Hepatocyte (in vitro differentiated cells): ENCODE data around the gene NOC3L. TPM values are rescaled to one million over a fixed set of nuclear protein-coding genes. Genes with fewer than 3 reads are reported as not detected.
A peak's percentile ranks its signal among the peaks of the same experiment; 100 is the strongest.
"Not testable (repeated sequence)": the region's sequence is repeated elsewhere in the genome, so short reads cannot be mapped to it uniquely, and the experiment has no call there.

Experiments
- DNase-seq: peaks from one replicate; pipeline ENCODE4 v3.0.0-alpha.2; 2016; ENCODE audit warnings: low spot score
- H2AFZ ChIP-seq: fragments of 200-600 bp; sonication (generic); 2 replicates; pipeline ENCODE4 v1.6.0; 2016; ENCODE audit warnings: antibody characterized with exemption, mild to moderate bottlenecking
- H3K27ac ChIP-seq: fragments of 200-600 bp; sonication (generic); 2 replicates; pipeline ENCODE4 v1.5.1; 2016; ENCODE audit warnings: mild to moderate bottlenecking
- H3K27me3 ChIP-seq: fragments of 200-600 bp; sonication (generic); 2 replicates; pipeline ENCODE4 v1.6.1; 2016
- H3K36me3 ChIP-seq: fragments of 200-600 bp; sonication (generic); replicated peaks from 2 replicates; pipeline ENCODE4 v1.5.1; 2016; ENCODE audit warnings: low read depth; ENCODE audit not compliant: insufficient read depth
- H3K4me1 ChIP-seq: fragments of 200-600 bp; sonication (generic); 2 replicates; pipeline ENCODE4 v1.5.1; 2016; ENCODE audit warnings: mild to moderate bottlenecking, moderate library complexity; ENCODE audit not compliant: insufficient read depth
- H3K4me2 ChIP-seq: fragments of 200-600 bp; sonication (generic); 2 replicates; pipeline ENCODE4 v1.6.0; 2016
- H3K4me3 ChIP-seq: fragments of 200-600 bp; sonication (generic); 2 replicates; pipeline ENCODE4 v1.5.1; 2016; ENCODE audit warnings: mild to moderate bottlenecking
- H3K79me2 ChIP-seq: fragments of 200-600 bp; sonication (generic); 2 replicates; pipeline ENCODE4 v1.6.0; 2017; ENCODE audit warnings: mild to moderate bottlenecking
- H3K9me2 ChIP-seq: fragments of 200-600 bp; sonication (generic); replicated peaks from 2 replicates; pipeline ENCODE4 v1.6.0; 2017; ENCODE audit warnings: mild to moderate bottlenecking; ENCODE audit not compliant: insufficient read depth
- H3K9me3 ChIP-seq: fragments of 200-600 bp; sonication (generic); 2 replicates; pipeline ENCODE4 v1.5.1; 2016; ENCODE audit warnings: low read depth, mild to moderate bottlenecking
- H4K20me1 ChIP-seq: fragments of 200-600 bp; sonication (generic); 2 replicates; pipeline ENCODE4 v1.6.0; 2016; ENCODE audit warnings: mild to moderate bottlenecking; ENCODE audit not compliant: insufficient read depth, poor library complexity, severe bottlenecking
- EZH2 ChIP-seq: fragments of 200-600 bp; sonication (generic); IDR thresholded peaks from 2 replicates; pipeline ENCODE4 v1.6.1; 2016; ENCODE audit warnings: antibody characterized with exemption, mild to moderate bottlenecking, borderline replicate concordance
- EZH2phosphoT487 ChIP-seq: fragments of 200-600 bp; sonication (generic); IDR thresholded peaks from one replicate; pipeline ENCODE4 v1.6.1; 2018; ENCODE audit warnings: antibody characterized with exemption, mild to moderate bottlenecking, low read depth, moderate library complexity; ENCODE audit not compliant: unreplicated experiment, severe bottlenecking
- WGBS: methylation state at CpG from one replicate; pipeline ENCODE4 v1.1.6; 2016; ENCODE audit warnings: low lambda C conversion rate; ENCODE audit errors: missing lambda C conversion rate; 5-methylcytosine and 5-hydroxymethylcytosine counted together
- polyA plus RNA-seq: library from polyadenylated mRNA; unstranded; fragments of >200 nt; fragmentation: Nextera tagmentation; extraction: Ambion mirVana; gene quantifications from 2 replicates; pipeline ENCODE4 v1.2.1, GENCODE V29; 2016
- total RNA-seq: library from RNA; depleted of rRNA; stranded (reverse); fragments of >200 nt; gene quantifications from 2 replicates; pipeline ENCODE4 v1.2.3, GENCODE V29; 2014
- TF ChIP-seq, protein P1 (sequence below): fragments of 200-600 bp; sonication (generic); IDR thresholded peaks from 2 replicates; pipeline ENCODE4 v1.5.1; 2016; ENCODE audit warnings: antibody characterized with exemption, mild to moderate bottlenecking; ENCODE audit not compliant: poor library complexity

NOC3L gene
- total and polyA plus RNA-seq, 2 experiments from 2014 or later: 9.4 to 20.5 TPM

DNA sequence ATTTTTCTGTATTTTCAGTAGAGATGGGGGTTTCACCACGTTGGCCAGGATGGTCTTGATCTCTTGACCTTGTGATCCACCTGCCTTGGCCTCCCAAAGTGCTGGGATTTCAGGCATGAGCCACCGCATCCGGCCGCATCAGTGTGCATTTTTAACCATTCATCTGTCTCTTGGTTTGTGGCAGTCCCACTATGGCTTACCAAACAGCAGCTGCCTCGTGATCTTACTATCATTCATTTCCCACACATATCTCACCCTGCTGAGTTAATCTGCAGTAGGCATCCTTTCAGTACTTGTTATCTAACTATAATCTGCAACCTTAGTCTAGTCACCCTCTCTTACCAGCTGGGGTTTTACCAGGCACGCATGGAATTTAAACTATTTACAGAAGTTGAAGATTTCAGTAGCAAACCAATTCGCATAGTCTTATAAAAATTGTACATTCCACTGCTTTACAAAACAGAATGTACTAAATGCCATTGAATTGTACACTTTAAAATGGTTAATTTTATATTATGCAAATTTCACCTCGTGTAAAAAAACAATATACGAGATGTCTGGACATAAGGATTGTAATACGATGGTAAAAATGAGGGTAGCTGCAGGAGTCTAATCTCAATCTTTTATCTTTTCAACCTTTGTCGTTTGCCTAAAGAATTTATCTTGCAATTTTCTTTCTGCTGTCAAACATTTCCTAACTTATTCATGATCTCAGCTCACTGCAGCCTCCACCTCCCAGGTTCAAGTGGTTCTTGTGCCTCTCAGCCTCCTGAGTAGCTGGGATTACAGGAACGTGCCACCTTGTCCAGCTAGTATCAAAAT, 35.0 kb upstream of the NOC3L start:
- Histone ChIP-seq H3K4me1 (no peaks in the 10 kb centered on the region), H3K4me2 (peak overlapping the region; percentile 16), H3K9me3 (no peaks in the 10 kb centered on the region), H3K27me3 (no peaks in the 10 kb centered on the region), H3K79me2 (no peaks in the 10 kb centered on the region), H3K4me3 (no peak overlapping the region), H3K36me3 (no peaks in the 10 kb centered on the region), H2AFZ (no peak overlapping the region), H4K20me1 (no peaks in the 10 kb centered on the region), H3K27ac (no peak overlapping the region), H3K9me2 (no peaks in the 10 kb centered on the region)
- no peak for TF ChIP-seq EZH2phosphoT487
- TF ChIP-seq, protein P1, sequence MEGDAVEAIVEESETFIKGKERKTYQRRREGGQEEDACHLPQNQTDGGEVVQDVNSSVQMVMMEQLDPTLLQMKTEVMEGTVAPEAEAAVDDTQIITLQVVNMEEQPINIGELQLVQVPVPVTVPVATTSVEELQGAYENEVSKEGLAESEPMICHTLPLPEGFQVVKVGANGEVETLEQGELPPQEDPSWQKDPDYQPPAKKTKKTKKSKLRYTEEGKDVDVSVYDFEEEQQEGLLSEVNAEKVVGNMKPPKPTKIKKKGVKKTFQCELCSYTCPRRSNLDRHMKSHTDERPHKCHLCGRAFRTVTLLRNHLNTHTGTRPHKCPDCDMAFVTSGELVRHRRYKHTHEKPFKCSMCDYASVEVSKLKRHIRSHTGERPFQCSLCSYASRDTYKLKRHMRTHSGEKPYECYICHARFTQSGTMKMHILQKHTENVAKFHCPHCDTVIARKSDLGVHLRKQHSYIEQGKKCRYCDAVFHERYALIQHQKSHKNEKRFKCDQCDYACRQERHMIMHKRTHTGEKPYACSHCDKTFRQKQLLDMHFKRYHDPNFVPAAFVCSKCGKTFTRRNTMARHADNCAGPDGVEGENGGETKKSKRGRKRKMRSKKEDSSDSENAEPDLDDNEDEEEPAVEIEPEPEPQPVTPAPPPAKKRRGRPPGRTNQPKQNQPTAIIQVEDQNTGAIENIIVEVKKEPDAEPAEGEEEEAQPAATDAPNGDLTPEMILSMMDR: no peak
- TF ChIP-seq EZH2: no peak
- DNase-seq: no peak
- WGBS: 51% methylated on average over 12 of the region's 12 CpGs

DNA sequence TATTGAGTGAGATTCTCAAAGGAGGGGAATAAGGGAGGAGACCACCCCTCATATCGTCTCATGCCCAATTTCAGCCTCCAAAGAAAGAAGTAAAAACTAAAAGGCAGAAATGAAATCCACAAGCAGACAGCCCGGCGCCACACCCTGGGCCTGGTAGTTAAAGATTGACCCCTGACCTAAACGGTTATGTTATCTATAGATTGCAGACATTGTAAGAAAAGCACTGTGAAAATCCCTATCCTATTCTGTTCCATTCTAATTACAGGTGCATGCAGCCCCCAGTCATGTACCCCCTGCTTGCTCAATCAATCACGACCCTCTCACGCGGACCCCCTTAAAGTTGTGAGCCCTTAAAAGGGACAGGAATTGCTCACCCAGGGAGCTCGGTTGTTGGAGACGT, 29.4 kb upstream of the NOC3L start:
- H3K79me2 ChIP-seq, H3K4me1 ChIP-seq, H2AFZ ChIP-seq, H3K27me3 ChIP-seq, H3K27ac ChIP-seq, H3K4me3 ChIP-seq, H4K20me1 ChIP-seq, H3K9me2 ChIP-seq, DNase-seq, H3K4me2 ChIP-seq, H3K9me3 ChIP-seq, H3K36me3 ChIP-seq: not testable (repeated sequence)
- WGBS: 77% methylated on average over 9 of the region's 9 CpGs

DNA sequence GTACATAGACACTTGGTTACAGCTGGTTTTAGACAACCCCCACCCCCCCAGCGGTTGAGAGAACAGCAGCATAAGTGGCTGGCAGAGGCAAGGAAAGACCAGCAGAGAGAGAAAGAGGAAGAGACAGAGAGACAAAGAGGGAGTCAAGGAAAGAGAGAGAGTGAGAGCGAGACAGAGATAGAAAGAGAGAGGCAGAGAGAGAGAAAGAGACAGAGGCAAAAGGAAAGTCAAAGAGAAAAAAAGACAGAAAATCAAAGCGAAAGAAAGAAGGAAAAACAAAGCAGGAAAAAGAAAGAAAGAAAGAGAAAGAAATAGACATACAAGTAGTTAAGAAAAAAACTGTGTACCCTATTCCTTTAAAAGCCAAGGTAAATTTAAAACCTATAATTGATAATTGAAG, 23.0 kb upstream of the NOC3L start:
- not testable (repeated sequence) for H3K79me2 ChIP-seq, DNase-seq, H3K27ac ChIP-seq, H3K4me1 ChIP-seq, H2AFZ ChIP-seq, H3K9me3 ChIP-seq, H3K27me3 ChIP-seq, H3K4me2 ChIP-seq, H3K4me3 ChIP-seq, H3K9me2 ChIP-seq, H3K36me3 ChIP-seq, H4K20me1 ChIP-seq
- 98% methylated on average over 3 of the region's 3 CpGs for WGBS

DNA sequence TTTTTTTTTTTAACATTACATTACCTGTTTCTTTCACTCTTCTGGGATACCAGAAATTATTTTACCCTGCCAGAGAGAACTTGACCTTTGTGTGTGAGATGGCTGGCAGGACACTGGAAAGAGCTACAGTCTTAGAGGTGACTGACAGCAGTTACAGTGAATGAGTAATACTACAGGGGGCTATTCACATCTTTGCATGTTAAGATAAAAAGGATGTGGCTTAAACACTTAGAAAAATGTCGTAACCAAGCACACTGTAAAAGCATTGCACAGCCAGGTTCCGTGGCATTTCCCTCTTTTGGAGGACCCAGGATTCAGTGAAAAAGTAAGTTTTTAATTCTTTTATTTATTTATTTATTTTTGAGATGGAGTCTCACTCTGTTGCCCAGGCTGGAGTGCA, 20.8 kb upstream of the NOC3L start:
- 93% methylated on average over 2 of the region's 2 CpGs for WGBS
- H3K9me2 ChIP-seq: no peaks in the 10 kb centered on the region
- H3K27me3 ChIP-seq: no peaks in the 10 kb centered on the region
- H2AFZ ChIP-seq: no peak overlapping the region
- no peaks in the 10 kb centered on the region for H3K36me3 ChIP-seq
- peak; percentile 8 for DNase-seq
- no peaks in the 10 kb centered on the region for H4K20me1 ChIP-seq
- H3K4me3 ChIP-seq: no peak overlapping the region
- TF ChIP-seq, protein P1: no peak
- TF ChIP-seq EZH2 (no peak), EZH2phosphoT487 (no peak)
- H3K9me3 ChIP-seq: no peaks in the 10 kb centered on the region
- H3K27ac ChIP-seq: peak overlapping the region; percentile 56
- no peaks in the 10 kb centered on the region for H3K4me1 ChIP-seq
- H3K4me2 ChIP-seq: no peak overlapping the region
- H3K79me2 ChIP-seq: no peaks in the 10 kb centered on the region
